ENCODE measurements around the gene TET2. TPM values are rescaled to one million over a fixed set of nuclear protein-coding genes. Genes with fewer than 3 reads are reported as not detected.

Gene TET2
- total RNA-seq (2022; extraction: Qiagen RNA extraction; ENCODE audit: low read depth): 1.8 to 3.0 TPM (median 2.6 TPM) in 5 replicates

DNA sequence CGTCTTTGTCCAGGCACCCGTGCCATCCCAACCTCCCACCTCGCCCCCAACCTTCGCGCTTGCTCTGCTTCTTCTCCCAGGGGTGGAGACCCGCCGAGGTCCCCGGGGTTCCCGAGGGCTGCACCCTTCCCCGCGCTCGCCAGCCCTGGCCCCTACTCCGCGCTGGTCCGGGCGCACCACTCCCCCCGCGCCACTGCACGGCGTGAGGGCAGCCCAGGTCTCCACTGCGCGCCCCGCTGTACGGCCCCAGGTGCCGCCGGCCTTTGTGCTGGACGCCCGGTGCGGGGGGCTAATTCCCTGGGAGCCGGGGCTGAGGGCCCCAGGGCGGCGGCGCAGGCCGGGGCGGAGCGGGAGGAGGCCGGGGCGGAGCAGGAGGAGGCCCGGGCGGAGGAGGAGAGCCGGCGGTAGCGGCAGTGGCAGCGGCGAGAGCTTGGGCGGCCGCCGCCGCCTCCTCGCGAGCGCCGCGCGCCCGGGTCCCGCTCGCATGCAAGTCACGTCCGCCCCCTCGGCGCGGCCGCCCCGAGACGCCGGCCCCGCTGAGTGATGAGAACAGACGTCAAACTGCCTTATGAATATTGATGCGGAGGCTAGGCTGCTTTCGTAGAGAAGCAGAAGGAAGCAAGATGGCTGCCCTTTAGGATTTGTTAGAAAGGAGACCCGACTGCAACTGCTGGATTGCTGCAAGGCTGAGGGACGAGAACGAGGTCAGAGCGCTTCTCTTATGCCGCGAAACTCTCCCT lies at the start of gene TET2:
Gene TET2 (plus strand): TSS at position 601 of the 740 bp plus-strand sequence. CDS start 87,067 bp downstream, outside the sequence.

